HG03565 (cell line): ENCODE results near the gene CIDEA.
"Not testable (repeated sequence)": the region's sequence is repeated elsewhere in the genome, so short reads cannot be mapped to it uniquely, and the experiment has no call there.

Experiments used
- ATAC-seq: cut with Tn5 transposase; IDR thresholded peaks from one replicate; pipeline ENCODE4 v1.9.1; 2021; ENCODE audit warnings: mild to moderate bottlenecking, moderate library complexity; ENCODE audit not compliant: unreplicated experiment

Gene CIDEA

GRCh38 chr18:12254136-12254819 is at the start of gene CIDEA:
CIDEA (plus strand) TSS chr18:12254361; CDS start chr18:12254384, 23 bp downstream.
- ATAC-seq = no peak

GRCh38 chr18:12208296-12209153 is 45.6 kb upstream of the CIDEA start:
- not testable (repeated sequence) for ATAC-seq

- ATAC-seq = not testable (repeated sequence)
These were observed 41.9 kb upstream of the CIDEA start for GRCh38 chr18:12212308-12212707.

- not testable (repeated sequence) for ATAC-seq
These were observed 39.7 kb upstream of the CIDEA start for GRCh38 chr18:12214296-12215005.

GRCh38 chr18:12216471-12216870 is 37.7 kb upstream of the CIDEA start:
- ATAC-seq = not testable (repeated sequence)

- ATAC-seq = not testable (repeated sequence)
These were observed 35.6 kb upstream of the CIDEA start for GRCh38 chr18:12218603-12219002.

GRCh38 chr18:12222041-12222440 is 32.1 kb upstream of the CIDEA start:
- ATAC-seq = not testable (repeated sequence)

- ATAC-seq = not testable (repeated sequence)
These were observed 30.8 kb upstream of the CIDEA start for GRCh38 chr18:12223326-12223725.

GRCh38 chr18:12226807-12227206 is 27.4 kb upstream of the CIDEA start:
- ATAC-seq = not testable (repeated sequence)

GRCh38 chr18:12227399-12228186 is 26.6 kb upstream of the CIDEA start:
- not testable (repeated sequence) for ATAC-seq

- ATAC-seq = not testable (repeated sequence)
These were observed 25.9 kb upstream of the CIDEA start for GRCh38 chr18:12228308-12228707.

- ATAC-seq = not testable (repeated sequence)
These were observed 23.6 kb upstream of the CIDEA start for GRCh38 chr18:12230561-12230960.

- no peak for ATAC-seq
These were observed 22.9 kb upstream of the CIDEA start for GRCh38 chr18:12231040-12231882.

GRCh38 chr18:12231986-12232385 is 22.2 kb upstream of the CIDEA start:
- ATAC-seq = no peak

GRCh38 chr18:12233378-12233777 is 20.8 kb upstream of the CIDEA start:
- ATAC-seq = no peak

GRCh38 chr18:12234451-12235190 is 19.5 kb upstream of the CIDEA start:
- no peak for ATAC-seq

GRCh38 chr18:12236141-12236540 is 18.0 kb upstream of the CIDEA start:
- ATAC-seq = no peak

- ATAC-seq = peak; percentile 69
These were observed 17.0 kb upstream of the CIDEA start for GRCh38 chr18:12236934-12237832.
